GM19240 (cell line): ENCODE measurements around the gene SAA4.
"Not testable (repeated sequence)": the region's sequence is repeated elsewhere in the genome, so short reads cannot be mapped to it uniquely, and the experiment has no call there.

ENCODE experiments used
- DNase-seq: peaks from one replicate; pipeline ENCODE4 v3.0.0; 2011; ENCODE audit warnings: low spot score; ENCODE audit not compliant: insufficient read length

SAA4 gene

DNA sequence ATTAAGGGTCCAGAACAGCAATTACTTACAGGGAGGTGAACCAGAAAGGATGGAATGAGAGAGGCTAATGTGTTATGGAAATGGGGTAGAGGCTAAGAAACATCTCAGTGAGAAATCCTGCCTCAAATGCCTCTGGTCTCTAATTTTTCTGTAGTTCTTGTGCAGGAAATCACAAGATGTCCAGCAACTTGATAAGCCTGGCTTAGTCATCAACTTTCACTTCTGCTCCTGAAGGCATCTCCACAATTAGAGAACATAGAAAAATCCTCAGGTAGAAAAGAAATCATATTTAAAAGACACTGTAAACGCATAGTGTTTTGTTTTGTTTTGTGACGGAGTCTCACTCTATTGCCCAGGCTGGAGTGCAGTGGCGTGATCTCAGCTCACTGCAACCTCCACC, 45.2 kb downstream of the SAA4 start:
- DNase-seq, result no peak

DNA sequence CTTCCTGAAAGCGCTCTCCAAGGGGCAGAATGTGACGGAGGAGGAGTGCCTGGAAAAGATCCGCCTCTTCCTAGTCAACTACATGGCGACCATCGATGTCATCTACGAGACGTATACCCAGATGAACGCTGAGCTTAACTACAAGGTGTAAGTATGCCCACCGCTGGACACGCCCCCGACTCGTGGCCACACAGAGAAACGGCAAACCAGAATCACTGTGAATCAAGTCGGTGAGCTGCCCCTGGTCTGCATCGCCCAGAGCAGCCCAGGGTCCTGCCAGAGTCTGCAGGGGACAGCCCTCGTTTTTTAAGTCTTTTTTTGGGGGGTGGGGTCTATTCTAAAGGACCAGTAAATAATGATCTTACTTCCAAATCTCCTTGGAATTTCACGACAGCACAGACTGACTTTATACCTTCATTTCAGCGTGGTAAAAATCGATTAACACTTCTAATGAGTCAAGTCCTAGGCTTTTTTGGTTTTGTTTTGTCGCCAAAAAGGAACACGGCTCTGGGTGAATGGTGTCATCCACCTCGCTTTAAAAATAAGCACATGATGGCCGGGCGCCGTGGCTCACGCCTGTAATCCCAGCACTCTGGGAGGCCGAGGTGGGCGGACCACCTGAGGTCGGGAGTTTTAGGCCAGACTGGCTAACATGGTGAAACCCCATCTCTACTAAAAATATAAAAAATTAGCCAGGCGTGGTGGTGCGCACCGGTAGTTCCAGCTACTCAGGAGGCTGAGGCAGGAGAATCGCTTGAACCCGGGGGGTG, 46.9 kb downstream of the SAA4 start:
- DNase-seq, result not testable (repeated sequence)

DNA sequence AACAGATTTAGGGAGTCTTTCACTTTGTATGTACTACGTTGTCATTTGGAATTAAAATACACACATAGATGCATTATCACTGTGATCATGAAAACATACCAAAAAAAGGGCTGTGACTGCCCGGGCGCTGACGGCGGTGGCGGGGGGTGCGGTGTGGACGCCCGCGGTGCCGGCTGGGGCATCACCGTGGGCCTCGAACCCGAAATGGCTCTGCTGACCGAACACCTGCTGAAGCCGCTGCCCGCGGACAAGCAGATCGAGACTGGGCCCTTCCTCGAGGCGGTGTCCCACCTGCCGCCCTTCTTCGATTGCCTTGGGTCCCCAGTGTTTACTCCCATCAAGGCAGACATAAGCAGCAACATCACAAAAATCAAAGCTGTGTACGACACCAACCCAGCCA, 47.8 kb downstream of the SAA4 start:
- no peak for DNase-seq
